A172 (cell line): ENCODE measurements around the gene ANKRD16. TPM values are rescaled to one million over a fixed set of nuclear protein-coding genes. Genes with fewer than 3 reads are reported as not detected.
"Not testable (repeated sequence)": the region's sequence is repeated elsewhere in the genome, so short reads cannot be mapped to it uniquely, and the experiment has no call there.

ENCODE experiments used
- DNase-seq: peaks from one replicate; pipeline ENCODE4 v3.0.0-alpha.2; 2015; ENCODE audit warnings: low spot score
- total RNA-seq: library from RNA; depleted of rRNA; stranded (reverse); fragments of >200 nt; shearing (Covaris generic); gene quantifications from 2 replicates; pipeline ENCODE4 v1.2.3, GENCODE V29; 2014; rRNA removed

The ANKRD16 gene
- 14.0 and 14.6 TPM in 2 replicates for total RNA-seq

- peak; percentile 95 for DNase-seq
These were observed at the start of gene ANKRD16, which contains the start of gene FBH1 for GRCh38 chr10:5889624-5890451. Gene ANKRD16, minus strand, starts transcription at chr10:5889893. Its CDS starts 539 bp downstream, at chr10:5889354. Gene FBH1, plus strand, starts transcription at chr10:5890243. Its CDS starts 103 bp downstream, at chr10:5890346.

GRCh38 chr10:5938291-5938690 is 48.6 kb upstream of the ANKRD16 start:
- DNase-seq: no peak

- DNase-seq: no peak
These were observed 47.3 kb upstream of the ANKRD16 start for GRCh38 chr10:5937016-5937415.

DNA sequence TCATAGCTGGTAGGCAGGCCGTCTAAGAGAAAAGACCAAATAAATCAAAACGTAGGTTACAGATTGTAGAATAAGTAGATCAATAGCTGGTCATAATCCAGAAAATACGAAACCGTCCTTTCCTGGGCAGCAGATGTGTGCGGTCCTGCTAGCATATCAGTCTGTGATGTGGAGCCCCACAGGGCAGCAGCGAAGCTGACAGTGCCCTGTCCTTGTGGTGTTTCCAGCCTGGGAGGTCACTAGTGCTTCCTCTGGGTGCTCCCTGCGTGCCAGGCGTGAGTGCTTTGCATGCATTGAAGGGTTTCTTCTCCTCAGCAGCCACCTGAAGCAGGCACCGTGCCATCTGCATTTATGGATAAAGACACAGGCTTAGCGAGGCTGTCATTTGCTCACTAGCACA is 45.9 kb upstream of the ANKRD16 start:
- DNase-seq: no peak

DNA sequence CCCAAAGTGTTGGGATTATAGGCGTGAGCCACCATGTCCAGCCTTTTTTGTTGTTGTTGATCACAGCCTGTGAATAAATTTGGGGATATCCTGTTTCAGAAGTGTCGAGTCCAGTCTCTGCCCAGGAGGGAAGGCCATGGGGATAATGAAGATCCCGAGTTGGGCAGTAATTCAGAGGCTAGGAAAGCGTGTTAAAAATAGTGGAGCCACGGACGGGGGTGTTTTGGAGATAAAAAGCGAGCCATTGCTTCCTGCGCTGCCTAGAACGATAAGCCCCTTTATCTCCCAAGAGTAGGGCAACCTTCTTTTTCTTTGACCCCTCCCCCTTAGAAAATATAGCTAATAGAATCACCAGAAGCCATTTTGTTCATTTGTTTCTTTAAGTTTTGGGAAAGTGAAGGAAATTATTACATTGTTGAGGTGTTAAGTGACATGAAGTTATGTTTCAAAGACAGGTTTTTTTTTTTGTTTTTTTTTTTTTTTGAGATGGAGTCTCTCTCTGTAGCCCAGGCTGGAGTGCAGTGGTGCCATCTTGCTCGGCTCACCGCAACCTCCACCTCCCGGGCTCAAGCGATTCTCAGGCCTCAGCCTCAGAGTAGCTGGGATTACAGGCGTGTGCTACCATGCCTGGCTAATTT is 44.3 kb upstream of the ANKRD16 start:
- no peak for DNase-seq

DNA sequence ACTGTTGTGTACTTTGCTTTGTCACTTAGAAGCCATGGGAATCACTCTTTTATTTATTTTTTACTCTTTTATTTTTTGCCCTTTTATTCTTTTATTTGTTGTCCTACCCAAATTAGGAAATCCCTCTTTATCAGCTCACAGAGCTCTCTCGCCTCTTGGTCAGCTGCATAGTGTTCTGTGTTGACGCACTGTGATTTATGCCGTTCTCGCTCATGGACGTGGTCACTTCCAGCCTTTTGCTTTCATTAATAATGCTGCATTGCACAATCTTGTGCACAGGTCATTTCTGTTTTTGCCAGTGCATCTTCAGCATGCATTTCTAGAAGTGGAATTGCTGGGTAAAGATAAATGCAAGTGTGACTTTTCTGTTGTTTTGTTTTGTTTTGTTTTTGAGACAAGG is 42.7 kb upstream of the ANKRD16 start:
- no peak for DNase-seq

DNA sequence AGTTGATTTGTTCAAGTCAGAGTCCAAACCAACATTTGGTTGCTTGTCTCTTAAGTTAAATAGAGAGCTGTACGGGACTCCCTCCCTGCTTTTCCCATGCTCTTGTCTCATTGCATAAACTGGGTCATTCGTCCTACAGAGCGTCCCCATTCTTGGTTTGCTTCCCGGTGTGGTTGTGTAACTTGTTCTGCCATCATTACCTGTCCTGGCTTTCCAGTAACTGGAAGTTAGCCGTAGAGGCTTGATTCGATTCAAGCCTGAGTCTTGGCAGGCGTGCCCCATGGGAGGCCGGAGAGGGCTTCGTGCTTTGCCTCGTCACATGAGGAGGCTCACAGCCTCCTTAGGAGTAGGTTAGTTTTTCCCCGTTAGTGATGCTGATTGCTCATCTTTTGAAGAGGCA is 40.6 kb upstream of the ANKRD16 start:
- no peak for DNase-seq

DNA sequence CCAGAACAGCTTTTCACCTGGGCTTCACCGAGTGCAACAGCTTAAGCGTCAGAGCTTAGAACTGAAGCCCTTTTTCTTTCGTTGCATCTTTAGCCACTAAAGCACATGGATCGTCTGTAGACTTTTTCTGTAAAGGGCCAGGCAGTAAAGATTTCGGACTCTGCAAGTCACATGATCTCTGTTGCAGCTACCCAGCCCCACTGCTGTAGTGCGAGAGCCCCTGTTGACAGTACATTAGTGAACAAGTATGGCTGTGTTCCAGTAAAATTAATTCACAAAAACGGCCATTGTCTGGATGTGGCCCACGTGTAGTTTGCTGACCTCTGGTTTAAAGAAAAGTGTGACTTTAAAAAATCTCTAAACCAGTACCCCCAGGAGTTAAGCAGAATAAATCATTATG is 39.7 kb upstream of the ANKRD16 start:
- no peak for DNase-seq

GRCh38 chr10:5927306-5927705 is 37.6 kb upstream of the ANKRD16 start:
- DNase-seq: no peak

GRCh38 chr10:5924889-5925288 is 35.2 kb upstream of the ANKRD16 start:
- DNase-seq: no peak

GRCh38 chr10:5921746-5922145 is 32.1 kb upstream of the ANKRD16 start:
- no peak for DNase-seq

DNA sequence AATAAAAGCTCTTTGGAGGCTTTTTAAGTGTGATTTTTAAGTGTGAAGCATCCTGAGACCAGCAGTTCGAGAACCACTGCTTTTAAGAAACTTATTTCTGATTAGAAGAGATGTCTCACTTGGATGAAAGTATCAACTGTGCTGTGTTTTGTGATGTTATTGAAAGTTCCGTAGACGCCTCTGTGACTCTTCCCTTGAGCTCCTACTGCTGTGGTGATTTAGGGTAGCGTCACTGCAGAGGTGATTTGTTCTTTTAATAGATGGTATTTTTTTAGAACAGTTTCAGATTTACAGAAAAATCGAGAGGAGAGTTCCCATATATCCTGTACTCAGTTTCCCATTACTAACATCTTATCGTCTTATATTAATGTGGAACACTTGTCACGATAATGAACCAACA is 29.9 kb upstream of the ANKRD16 start:
- DNase-seq: no peak

- no peak for DNase-seq
These were observed 29.1 kb upstream of the ANKRD16 start for GRCh38 chr10:5918763-5919162.

- no peak for DNase-seq
These were observed 27.6 kb upstream of the ANKRD16 start for GRCh38 chr10:5917305-5917704.

DNA sequence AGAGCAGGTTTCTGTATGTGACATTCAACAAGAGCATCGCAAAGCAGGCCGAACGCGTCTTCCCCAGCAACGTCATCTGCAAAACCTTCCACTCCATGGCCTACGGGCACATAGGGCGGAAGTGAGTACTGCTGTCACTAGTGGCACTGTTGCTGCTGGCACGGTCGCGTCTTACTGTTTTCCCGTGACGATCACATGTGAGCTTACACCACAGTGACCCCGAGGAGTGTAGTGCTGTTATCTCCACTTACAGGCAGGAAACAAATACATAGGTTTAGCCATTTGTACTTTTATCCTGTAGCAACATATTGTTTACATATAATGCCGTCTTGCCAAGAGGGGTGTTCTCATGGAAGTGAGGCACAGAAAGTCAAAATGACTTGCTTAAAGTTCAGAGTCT is 25.8 kb upstream of the ANKRD16 start:
- DNase-seq: no peak

GRCh38 chr10:5913736-5914135 is 24.0 kb upstream of the ANKRD16 start:
- no peak for DNase-seq

GRCh38 chr10:5911670-5912069 is 22.0 kb upstream of the ANKRD16 start:
- no peak for DNase-seq

- DNase-seq: no peak
These were observed 20.8 kb upstream of the ANKRD16 start for GRCh38 chr10:5910323-5911100.

GRCh38 chr10:5908676-5909075 is 19.0 kb upstream of the ANKRD16 start:
- not testable (repeated sequence) for DNase-seq

- no peak for DNase-seq
These were observed 17.0 kb upstream of the ANKRD16 start for GRCh38 chr10:5906651-5907050.

DNA sequence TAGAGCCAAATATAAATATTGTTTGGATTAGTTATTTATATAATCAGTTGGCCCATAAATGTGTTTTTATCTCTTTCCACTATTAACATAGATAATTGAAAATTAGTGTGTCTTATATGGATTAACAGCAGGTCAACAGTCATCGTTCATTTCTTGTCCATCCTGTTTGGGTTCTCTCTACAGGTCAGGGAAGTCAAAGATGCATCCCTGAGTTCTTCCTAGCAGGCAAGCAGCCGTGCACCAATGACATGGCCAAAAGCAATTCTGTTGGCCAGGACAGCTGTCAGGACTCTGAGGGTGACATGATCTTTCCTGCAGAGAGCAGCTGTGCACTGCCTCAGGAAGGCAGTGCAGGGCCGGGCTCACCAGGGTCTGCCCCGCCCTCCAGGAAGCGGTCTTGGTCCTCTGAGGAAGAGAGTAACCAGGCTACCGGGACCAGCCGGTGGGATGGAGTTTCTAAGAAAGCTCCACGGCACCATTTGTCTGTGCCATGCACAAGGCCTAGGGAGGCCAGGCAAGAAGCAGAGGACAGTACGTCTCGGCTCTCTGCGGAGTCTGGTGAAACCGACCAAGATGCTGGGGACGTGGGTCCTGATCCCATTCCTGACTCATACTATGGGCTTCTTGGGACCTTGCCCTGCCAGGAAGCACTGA is 16.3 kb upstream of the ANKRD16 start:
- no peak for DNase-seq

- no peak for DNase-seq
These were observed 14.5 kb upstream of the ANKRD16 start for GRCh38 chr10:5904227-5904626.
